Panc1 (cell line): Measurements from ENCODE around the gene FUBP3. TPM values are rescaled to one million over a fixed set of nuclear protein-coding genes. Genes with fewer than 3 reads are reported as not detected.

Experiments
- ATAC-seq: fragments of 200-7000 bp; cut with Tn5 transposase; 2 replicates; pipeline ENCODE4 v1.9.1; 2020; ENCODE audit warnings: mild to moderate bottlenecking, moderate library complexity
- BruUV-seq: library from RNA; stranded (reverse); fragments of 400-500 nt; replicated peaks from 2 replicates; lab custom pipeline; 2021; lab: Mats Ljungman, UMichigan
- CTCF ChIA-PET: fragments of 300-600 bp; sonication (Branson Sonifier 250); formaldehyde crosslinking; loops from one replicate; lab custom pipeline; 2022; ENCODE audit warnings: antibody characterized with exemption; lab: Charles Lee
- POLR2A ChIA-PET: fragments of 300-600 bp; sonication (Branson Sonifier 250); formaldehyde crosslinking; loops from one replicate; lab custom pipeline; 2022; ENCODE audit warnings: antibody characterized with exemption; lab: Charles Lee
- DNase-seq: peaks from one replicate; pipeline ENCODE4 v3.0.0-alpha.2; 2010; ENCODE audit warnings: low read depth, low spot score
- H3K27ac ChIP-seq: 2 replicates; pipeline ENCODE4 v1.5.1; 2011; ENCODE audit warnings: mild to moderate bottlenecking, low read length, inconsistent platforms
- H3K27me3 ChIP-seq: fragments of 200-500 bp; sonication (Bioruptor generic); 2 replicates; pipeline ENCODE4 v1.6.0; 2014; ENCODE audit warnings: low read length, inconsistent platforms; ENCODE audit not compliant: control insufficient read depth, insufficient read depth
- H3K36me3 ChIP-seq: fragments of 200-500 bp; sonication (Bioruptor generic); 2 replicates; pipeline ENCODE4 v1.5.1; 2014; ENCODE audit warnings: inconsistent platforms, mild to moderate bottlenecking, low read length, moderate library complexity; ENCODE audit not compliant: control insufficient read depth, insufficient read depth
- H3K4me1 ChIP-seq: 2 replicates; pipeline ENCODE4 v1.5.1; 2011; ENCODE audit warnings: inconsistent platforms, mild to moderate bottlenecking, low read length, moderate library complexity; ENCODE audit not compliant: control insufficient read depth, insufficient read depth
- H3K4me3 ChIP-seq, 2 experiments: 2 replicates each; pipeline ENCODE4 v1.5.1; 2011 to 2012; ENCODE audit warnings: low read depth in 2 of 2, low read length in 2 of 2, mild to moderate bottlenecking in 2 of 2, inconsistent platforms in 1 of 2, moderate library complexity in 1 of 2
- H3K9me3 ChIP-seq: fragments of 200-500 bp; sonication (Bioruptor generic); 2 replicates; pipeline ENCODE4 v1.5.1; 2014; ENCODE audit warnings: low read depth, mild to moderate bottlenecking, inconsistent platforms, low read length, moderate library complexity; ENCODE audit not compliant: control insufficient read depth, insufficient read depth
- CTCF ChIP-seq: fragments of 450-650 bp; IDR thresholded peaks from 2 replicates; pipeline ENCODE4 v1.5.1; 2017; ENCODE audit warnings: mild to moderate bottlenecking
- POLR2AphosphoS5 ChIP-seq: IDR thresholded peaks from 2 replicates; pipeline ENCODE4 v1.6.1; 2012; ENCODE audit warnings: mild to moderate bottlenecking, low read depth, low read length, moderate library complexity
- REST ChIP-seq, 2 experiments: IDR thresholded peaks; 2 replicates each; pipeline ENCODE4 v1.6.1; 2011 to 2012; ENCODE audit warnings: low read depth in 2 of 2, control low read depth in 1 of 2, low read length in 1 of 2, mild to moderate bottlenecking in 1 of 2, moderate library complexity in 1 of 2; ENCODE audit not compliant: insufficient read depth in 1 of 2
- SIN3A ChIP-seq: IDR thresholded peaks from 2 replicates; pipeline ENCODE4 v1.6.1; 2012; ENCODE audit warnings: low read depth, mild to moderate bottlenecking, low read length, moderate library complexity, borderline replicate concordance; ENCODE audit not compliant: insufficient read depth
- TCF7L2 ChIP-seq: IDR thresholded peaks from 2 replicates; pipeline ENCODE4 v1.6.1; 2011; ENCODE audit warnings: mild to moderate bottlenecking, low read depth, low read length, inconsistent platforms
- in situ Hi-C: cut with HindIII; loops from 2 replicates; pipeline ENCODE4 v1.10.0; 2016; ENCODE audit warnings: low sequenced_read_pairs, low pct_unique_long_range_greater_than_20kb
- intact Hi-C: fragments of 100-400 bp; cut with micrococcal nuclease; formaldehyde crosslinking; loops from one replicate; pipeline ENCODE4 v1.10.0; 2022; ENCODE audit not compliant: unreplicated experiment
- total RNA-seq: library from RNA; stranded (reverse); gene quantifications from one replicate; pipeline ENCODE4 v1.2.1, GENCODE V29; 2021; ENCODE audit not compliant: unreplicated experiment

The FUBP3 gene
- total RNA-seq, 1 experiment from 2014 or later, result 46.6 TPM

GRCh38 chr9:130542457-130543228 lies 36.7 kb upstream of the FUBP3 start:
- no peak overlapping the region for H3K27ac ChIP-seq
- in situ Hi-C loops (no loop called here), intact Hi-C loops (no loop called here)
- ChIA-PET CTCF (no interaction called here), POLR2A (no interaction called here)
- H3K27me3 ChIP-seq, result no peaks in the 10 kb centered on the region
- no peak overlapping the region for H3K4me3 ChIP-seq
- DNase-seq (no peak), ATAC-seq (no peak)
- TF ChIP-seq POLR2AphosphoS5 (no peak), SIN3A (no peak), TCF7L2 (no peak)
- H3K36me3 ChIP-seq, result no peaks in the 10 kb centered on the region
- no peaks in the 10 kb centered on the region for H3K4me1 ChIP-seq
- BruUV-seq, result no TSS peak
- H3K9me3 ChIP-seq, result no peaks in the 10 kb centered on the region

GRCh38 chr9:130543368-130543767 lies 36.0 kb upstream of the FUBP3 start:
- Histone ChIP-seq H3K9me3 (no peaks in the 10 kb centered on the region), H3K27ac (no peak overlapping the region), H3K4me1 (no peaks in the 10 kb centered on the region), H3K36me3 (no peaks in the 10 kb centered on the region), H3K27me3 (no peaks in the 10 kb centered on the region), H3K4me3 (no peak overlapping the region)
- no peak for ATAC-seq
- ChIA-PET POLR2A (no interaction called here), CTCF (no interaction called here)
- intact Hi-C loops, result no loop called here
- DNase-seq, result no peak
- BruUV-seq, result no TSS peak
- in situ Hi-C loops, result no loop called here
- no peak for TF ChIP-seq SIN3A
- no peak for TF ChIP-seq CTCF
- TF ChIP-seq REST (IDR thresholded peaks at IDR 0.05; ENCODE audit: insufficient read depth in 1 of 2, low read depth in 2 of 2, low read length in 1 of 2), result no peak
- no peak for TF ChIP-seq TCF7L2

GRCh38 chr9:130543859-130544258 lies 35.5 kb upstream of the FUBP3 start:
- CTCF ChIA-PET, result no interaction called here
- BruUV-seq, result no TSS peak

More at GRCh38 chr9:130543859-130544258, 35.5 kb upstream of the FUBP3 start:
- POLR2A ChIA-PET, result no interaction called here
- intact Hi-C loops (no loop called here), in situ Hi-C loops (no loop called here)
- Histone ChIP-seq H3K27me3 (no peaks in the 10 kb centered on the region), H3K4me1 (no peaks in the 10 kb centered on the region), H3K9me3 (no peaks in the 10 kb centered on the region), H3K36me3 (no peaks in the 10 kb centered on the region), H3K4me3 (no peak overlapping the region), H3K27ac (no peak overlapping the region)
- no peak for DNase-seq
- no peak for ATAC-seq
- no peak for TF ChIP-seq CTCF
- no peak for TF ChIP-seq REST (IDR thresholded peaks at IDR 0.05; ENCODE audit: insufficient read depth in 1 of 2, low read depth in 2 of 2, low read length in 1 of 2)
- no peak for TF ChIP-seq TCF7L2
- TF ChIP-seq POLR2AphosphoS5, result no peak
- TF ChIP-seq SIN3A, result no peak
